Measurements from ENCODE around the gene SCN8A. TPM values are rescaled to one million over a fixed set of nuclear protein-coding genes. Genes with fewer than 3 reads are reported as not detected.
"Not testable (repeated sequence)": the region's sequence is repeated elsewhere in the genome, so short reads cannot be mapped to it uniquely, and the experiment has no call there.

Gene SCN8A
- total and polyA plus RNA-seq, 2 donors (not counting 3 experiments of a cell fraction or from before 2014, with no cell fraction given), result 9.4 to 20.4 TPM

DNA sequence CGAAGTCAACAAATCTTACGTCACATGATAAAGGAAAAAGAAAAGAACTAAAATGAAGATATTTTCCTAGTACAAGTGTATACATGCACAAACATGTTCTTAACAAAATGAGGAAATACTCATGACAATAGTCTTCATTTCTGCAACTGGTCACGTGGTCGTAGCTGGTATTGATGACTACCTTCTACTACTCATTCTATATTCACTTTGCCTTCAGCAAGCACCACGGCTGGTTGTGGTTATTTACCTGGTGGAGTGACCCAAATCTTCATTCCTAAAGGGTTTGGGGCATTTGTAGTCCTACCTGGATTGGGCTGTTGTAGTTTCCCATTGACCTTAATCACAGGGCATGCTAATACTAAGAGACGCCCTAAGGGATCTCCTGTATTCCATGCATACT lies 206.3 kb downstream of the SCN8A start:
- peaks cover 6 to 10% of the 10 kb centered on the region in 2 experiments for H3K36me3 ChIP-seq (ENCODE audit: control insufficient read depth in 2 of 2, extremely low read depth in 1 of 2, insufficient read depth in 2 of 2, low read length in 2 of 2)
- H3K9me1 ChIP-seq (replicated peaks; ENCODE audit: control insufficient read depth, extremely low read depth, insufficient read depth, low read length), result no peaks in the 10 kb centered on the region
- H3K4me2 ChIP-seq (ENCODE audit: insufficient read depth, low read length), result no peak overlapping the region
- intact Hi-C loops (cut with micrococcal nuclease) (no loop called here), dilution Hi-C loops (cut with MboI; ENCODE audit: extremely low pct_ligation_motif_present, low sequenced_read_pairs) (no loop called here)
- no peaks in the 10 kb centered on the region for H3K27me3 ChIP-seq (ENCODE audit: control insufficient read depth in 2 of 2, insufficient read depth in 2 of 2, low read length in 2 of 2)
- H3K79me2 ChIP-seq (ENCODE audit: control insufficient read depth, insufficient read depth, low read length), result no peaks in the 10 kb centered on the region
- no peaks in the 10 kb centered on the region for H3K4me1 ChIP-seq (ENCODE audit: control insufficient read depth, extremely low read depth, insufficient read depth, low read length)
- H3K27ac ChIP-seq (ENCODE audit: insufficient read depth, low read depth, low read length), result no peak overlapping the region
- DNase-seq (ENCODE audit: low read depth, low spot score) (no peak), FAIRE-seq (no peak)
- no peak overlapping the region for H3K9ac ChIP-seq (replicated peaks; ENCODE audit: extremely low read depth, insufficient read depth, low read length)
- no TSS peak for BruUV-seq (replicated peaks)
- no peaks in the 10 kb centered on the region for H3K9me3 ChIP-seq (replicated peaks; ENCODE audit: control insufficient read depth, insufficient read depth, low read length)
- POLR2A ChIA-PET, result no interaction called here
- CTCF ChIA-PET, result no interaction called here
- TF ChIP-seq EZH2 (IDR thresholded peaks at IDR 0.05; ENCODE audit: borderline replicate concordance, low read depth, low read length, severe bottlenecking), result no peak
- no peak for TF ChIP-seq POLR2AphosphoS5 (IDR thresholded peaks at IDR 0.05; ENCODE audit: insufficient read depth, low read depth, low read length)
- TF ChIP-seq JUN (IDR thresholded peaks at IDR 0.05; ENCODE audit: borderline replicate concordance, insufficient read depth, insufficient read length, low read depth), result no peak
- TF ChIP-seq, protein P1, sequence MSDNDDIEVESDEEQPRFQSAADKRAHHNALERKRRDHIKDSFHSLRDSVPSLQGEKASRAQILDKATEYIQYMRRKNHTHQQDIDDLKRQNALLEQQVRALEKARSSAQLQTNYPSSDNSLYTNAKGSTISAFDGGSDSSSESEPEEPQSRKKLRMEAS (IDR thresholded peaks at IDR 0.05; ENCODE audit: insufficient read depth, insufficient read length), result no peak
- no peak for TF ChIP-seq GATA2 (IDR thresholded peaks at IDR 0.05; ENCODE audit: insufficient read depth, insufficient read length, low read depth, low read length)
- TF ChIP-seq, protein P2, sequence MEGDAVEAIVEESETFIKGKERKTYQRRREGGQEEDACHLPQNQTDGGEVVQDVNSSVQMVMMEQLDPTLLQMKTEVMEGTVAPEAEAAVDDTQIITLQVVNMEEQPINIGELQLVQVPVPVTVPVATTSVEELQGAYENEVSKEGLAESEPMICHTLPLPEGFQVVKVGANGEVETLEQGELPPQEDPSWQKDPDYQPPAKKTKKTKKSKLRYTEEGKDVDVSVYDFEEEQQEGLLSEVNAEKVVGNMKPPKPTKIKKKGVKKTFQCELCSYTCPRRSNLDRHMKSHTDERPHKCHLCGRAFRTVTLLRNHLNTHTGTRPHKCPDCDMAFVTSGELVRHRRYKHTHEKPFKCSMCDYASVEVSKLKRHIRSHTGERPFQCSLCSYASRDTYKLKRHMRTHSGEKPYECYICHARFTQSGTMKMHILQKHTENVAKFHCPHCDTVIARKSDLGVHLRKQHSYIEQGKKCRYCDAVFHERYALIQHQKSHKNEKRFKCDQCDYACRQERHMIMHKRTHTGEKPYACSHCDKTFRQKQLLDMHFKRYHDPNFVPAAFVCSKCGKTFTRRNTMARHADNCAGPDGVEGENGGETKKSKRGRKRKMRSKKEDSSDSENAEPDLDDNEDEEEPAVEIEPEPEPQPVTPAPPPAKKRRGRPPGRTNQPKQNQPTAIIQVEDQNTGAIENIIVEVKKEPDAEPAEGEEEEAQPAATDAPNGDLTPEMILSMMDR (IDR thresholded peaks at IDR 0.05; ENCODE audit: extremely low read depth in 1 of 2, insufficient read depth in 1 of 2, low read depth in 1 of 2, low read length in 2 of 2), result no peak
- no peak for TF ChIP-seq FOS (IDR thresholded peaks at IDR 0.05; ENCODE audit: borderline replicate concordance, insufficient read depth, low read length)
- no peak for TF ChIP-seq POLR2A (IDR thresholded peaks at IDR 0.05; ENCODE audit: low read depth, low read length)
- TF ChIP-seq MYC (IDR thresholded peaks at IDR 0.05; ENCODE audit: low read depth, low read length), result no peak
- no peak overlapping the region for H3K4me3 ChIP-seq (replicated peaks in 1 of 3; ENCODE audit: insufficient read depth in 1 of 3, low read depth in 1 of 3, low read length in 3 of 3)
- no peaks in the 10 kb centered on the region for H4K20me1 ChIP-seq (replicated peaks; ENCODE audit: control insufficient read depth, extremely low read depth, insufficient read depth, low read length)
- H2AFZ ChIP-seq (ENCODE audit: low read depth, low read length), result no peak overlapping the region

DNA sequence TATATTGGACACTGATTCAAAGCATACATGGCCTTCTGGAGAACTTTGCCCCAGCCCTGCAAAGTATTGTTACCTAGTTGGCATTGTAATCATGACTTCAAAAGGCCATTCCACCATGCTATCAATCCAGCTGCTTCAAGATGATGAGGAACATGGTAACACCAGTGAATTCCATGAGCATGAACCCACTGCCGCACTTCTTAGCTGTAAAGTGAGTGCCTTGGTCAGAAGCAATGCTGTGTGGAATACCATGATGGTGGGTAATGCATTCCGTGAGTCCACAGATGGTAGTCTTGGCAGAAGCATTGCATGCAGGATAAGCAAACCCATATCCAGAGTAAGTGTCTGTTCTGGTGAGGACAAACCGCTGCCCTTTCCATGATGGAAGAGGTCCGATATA lies 207.0 kb downstream of the SCN8A start:
- BruUV-seq (replicated peaks), result not testable (repeated sequence)

More for the DNA sequence above, 207.0 kb downstream of the SCN8A start:
- H3K9me1 ChIP-seq (replicated peaks; ENCODE audit: control insufficient read depth, extremely low read depth, insufficient read depth, low read length); intact Hi-C loops (cut with micrococcal nuclease); H4K20me1 ChIP-seq (replicated peaks; ENCODE audit: control insufficient read depth, extremely low read depth, insufficient read depth, low read length); dilution Hi-C loops (cut with MboI; ENCODE audit: extremely low pct_ligation_motif_present, low sequenced_read_pairs); H3K27ac ChIP-seq (ENCODE audit: insufficient read depth, low read depth, low read length); H3K27me3 ChIP-seq (ENCODE audit: control insufficient read depth in 2 of 2, insufficient read depth in 2 of 2, low read length in 2 of 2); H3K79me2 ChIP-seq (ENCODE audit: control insufficient read depth, insufficient read depth, low read length); H3K4me2 ChIP-seq (ENCODE audit: insufficient read depth, low read length); CTCF ChIA-PET; DNase-seq (ENCODE audit: low read depth, low spot score); H3K4me1 ChIP-seq (ENCODE audit: control insufficient read depth, extremely low read depth, insufficient read depth, low read length); H3K4me3 ChIP-seq (replicated peaks in 1 of 3; ENCODE audit: insufficient read depth in 1 of 3, low read depth in 1 of 3, low read length in 3 of 3); POLR2A ChIA-PET; H2AFZ ChIP-seq (ENCODE audit: low read depth, low read length); FAIRE-seq; H3K9me3 ChIP-seq (replicated peaks; ENCODE audit: control insufficient read depth, insufficient read depth, low read length); H3K9ac ChIP-seq (replicated peaks; ENCODE audit: extremely low read depth, insufficient read depth, low read length): not testable (repeated sequence)
- peaks cover 6 to 10% of the 10 kb centered on the region in 2 experiments for H3K36me3 ChIP-seq (ENCODE audit: control insufficient read depth in 2 of 2, extremely low read depth in 1 of 2, insufficient read depth in 2 of 2, low read length in 2 of 2)

All from endothelial cell of umbilical vein (primary cell).